Measurements from ENCODE around the gene GPX3. TPM values are rescaled to one million over a fixed set of nuclear protein-coding genes. Genes with fewer than 3 reads are reported as not detected.
A peak's percentile ranks its signal among the peaks of the same experiment; 100 is the strongest.

The GPX3 gene
- total and polyA plus RNA-seq, 8 donors: 70.5 to 828 (median 302) TPM

DNA sequence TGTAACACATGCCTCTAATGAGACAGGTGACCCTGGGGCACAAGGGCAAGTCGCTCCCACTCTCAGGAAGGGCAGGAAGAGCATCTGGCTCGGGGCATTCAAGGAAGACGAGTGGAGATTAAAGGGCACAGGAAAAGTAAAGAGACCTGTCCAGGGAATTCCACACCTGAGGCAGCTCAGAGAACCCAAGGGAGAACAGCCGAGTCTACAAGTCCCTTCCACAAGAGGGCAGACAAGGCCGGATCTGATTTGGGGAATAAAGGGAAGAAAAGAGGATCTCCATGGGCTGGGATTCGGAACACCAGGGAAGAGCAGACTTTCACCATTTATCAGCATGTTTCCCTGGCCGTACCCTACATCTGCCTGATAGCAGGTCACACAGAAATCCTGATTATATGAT, 28.1 kb downstream of the GPX3 start:
- Histone ChIP-seq H3K9me3 (no peaks in the 10 kb centered on the region), H3K27me3 (no peaks in the 10 kb centered on the region), H3K4me3 (no peak overlapping the region), H3K27ac (no peak overlapping the region), H3K4me1 (peaks cover 4 to 26% (median 7%) of the 10 kb centered on the region in 4 donors), H3K36me3 (peaks cover 59 to 100% (median 92%) of the 10 kb centered on the region in 4 donors)
- no peak for DNase-seq
- TF ChIP-seq, protein P1, sequence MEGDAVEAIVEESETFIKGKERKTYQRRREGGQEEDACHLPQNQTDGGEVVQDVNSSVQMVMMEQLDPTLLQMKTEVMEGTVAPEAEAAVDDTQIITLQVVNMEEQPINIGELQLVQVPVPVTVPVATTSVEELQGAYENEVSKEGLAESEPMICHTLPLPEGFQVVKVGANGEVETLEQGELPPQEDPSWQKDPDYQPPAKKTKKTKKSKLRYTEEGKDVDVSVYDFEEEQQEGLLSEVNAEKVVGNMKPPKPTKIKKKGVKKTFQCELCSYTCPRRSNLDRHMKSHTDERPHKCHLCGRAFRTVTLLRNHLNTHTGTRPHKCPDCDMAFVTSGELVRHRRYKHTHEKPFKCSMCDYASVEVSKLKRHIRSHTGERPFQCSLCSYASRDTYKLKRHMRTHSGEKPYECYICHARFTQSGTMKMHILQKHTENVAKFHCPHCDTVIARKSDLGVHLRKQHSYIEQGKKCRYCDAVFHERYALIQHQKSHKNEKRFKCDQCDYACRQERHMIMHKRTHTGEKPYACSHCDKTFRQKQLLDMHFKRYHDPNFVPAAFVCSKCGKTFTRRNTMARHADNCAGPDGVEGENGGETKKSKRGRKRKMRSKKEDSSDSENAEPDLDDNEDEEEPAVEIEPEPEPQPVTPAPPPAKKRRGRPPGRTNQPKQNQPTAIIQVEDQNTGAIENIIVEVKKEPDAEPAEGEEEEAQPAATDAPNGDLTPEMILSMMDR (IDR thresholded peaks at IDR 0.05): peak in 1 of 7 experiments; percentile 6
- no peak for TF ChIP-seq POLR2A (IDR thresholded peaks at IDR 0.05)
- intact Hi-C loops (cut with DNase I; ENCODE audit: low total_unique reads): no loop called here
- WGBS, 5 donors: 69 to 78% (median 73%) methylated on average over 7 of the region's 7 CpGs

GRCh38 chr5:151051066-151051930, 30.9 kb downstream of the GPX3 start:
- TF ChIP-seq, protein P1 (IDR thresholded peaks at IDR 0.05): peak in 5 of 7 experiments; percentile 75 to 96 (median 84)
- TF ChIP-seq EP300 (IDR thresholded peaks at IDR 0.05) (no peak), POLR2A (IDR thresholded peaks at IDR 0.05) (no peak), POLR2AphosphoS5 (IDR thresholded peaks at IDR 0.05) (peak in 1 of 3 donors; percentile 69)
- Histone ChIP-seq H3K4me3 (no peak overlapping the region), H3K27ac (peak overlapping the region in 3 of 5 donors; percentile 55 to 64 (median 62)), H3K27me3 (no peaks in the 10 kb centered on the region), H3K9me3 (no peaks in the 10 kb centered on the region), H3K4me1 (peaks cover 4 to 42% (median 7%) of the 10 kb centered on the region in 4 donors), H3K36me3 (peaks cover 61 to 100% (median 92%) of the 10 kb centered on the region in 4 donors)
- peak; percentile 87 to 92 for DNase-seq
- intact Hi-C loops (cut with DNase I; ENCODE audit: low total_unique reads): loop anchor here (5.0 to 10.0 kb wide), 2 partner anchors 66 to 194 kb away; no protein-coding TSS in a partner anchor
- WGBS, 5 donors: 59 to 71% (median 70%) methylated on average over 6 of the region's 6 CpGs

DNA sequence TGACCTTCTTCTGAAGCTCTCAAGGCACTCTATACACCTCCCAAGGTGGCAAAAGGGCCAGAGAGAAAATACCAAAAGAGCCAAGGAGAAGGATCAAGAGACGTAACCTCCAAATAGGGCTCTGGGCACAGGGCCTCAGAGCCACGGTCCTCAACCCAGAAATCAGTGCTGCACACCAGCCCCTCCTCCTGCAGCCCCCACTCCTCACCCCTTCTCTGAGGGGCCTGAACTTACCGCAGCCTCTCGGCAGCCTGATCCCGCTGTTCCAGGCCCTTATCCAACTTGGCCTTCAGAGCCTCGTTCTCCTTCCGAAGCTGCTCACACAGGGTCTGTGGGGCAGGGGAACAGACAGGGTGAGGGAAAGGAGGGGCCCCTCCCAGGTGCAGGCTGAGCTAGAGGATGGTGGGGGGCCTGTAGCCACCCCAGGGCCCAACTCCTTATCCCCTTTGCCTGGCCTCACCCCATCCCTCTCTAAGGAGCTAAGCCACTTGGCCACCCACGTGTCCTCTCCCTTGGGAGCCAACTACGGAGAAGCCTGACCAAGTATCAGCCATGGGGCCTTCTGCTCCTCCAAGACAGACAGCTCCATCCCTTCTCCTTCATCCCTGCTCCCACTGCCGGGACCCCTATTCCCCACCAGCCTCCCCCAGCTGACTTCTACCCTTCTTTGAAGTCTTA, 31.7 kb downstream of the GPX3 start:
- TF ChIP-seq POLR2AphosphoS5 (IDR thresholded peaks at IDR 0.05) (no peak), EP300 (IDR thresholded peaks at IDR 0.05) (no peak), POLR2A (IDR thresholded peaks at IDR 0.05) (no peak)
- TF ChIP-seq, protein P1 (IDR thresholded peaks at IDR 0.05): no peak
- Histone ChIP-seq H3K4me1 (peaks cover 4 to 48% (median 7%) of the 10 kb centered on the region in 4 donors), H3K4me3 (no peak overlapping the region), H3K9me3 (no peaks in the 10 kb centered on the region), H3K27me3 (no peaks in the 10 kb centered on the region), H3K36me3 (peaks cover 66 to 100% (median 92%) of the 10 kb centered on the region in 4 donors), H3K27ac (peak overlapping the region in 3 of 5 donors; percentile 55 to 64 (median 62))
- DNase-seq: no peak
- intact Hi-C loops (cut with DNase I; ENCODE audit: low total_unique reads): loop anchor here (5.0 to 10.0 kb wide), 2 partner anchors 65 to 193 kb away; no protein-coding TSS in a partner anchor
- 81 to 90% (median 85%) methylated on average over 10 of the region's 10 CpGs for WGBS, 5 donors

- H3K4me3 ChIP-seq: no peak overlapping the region
- H3K27me3 ChIP-seq: no peaks in the 10 kb centered on the region
- WGBS, 5 donors: 67 to 87% (median 80%) methylated on average over 3 of the region's 3 CpGs
- TF ChIP-seq EP300 (IDR thresholded peaks at IDR 0.05) (no peak), POLR2AphosphoS5 (IDR thresholded peaks at IDR 0.05) (no peak), POLR2A (IDR thresholded peaks at IDR 0.05) (no peak)
- TF ChIP-seq, protein P1 (IDR thresholded peaks at IDR 0.05): no peak
- peak overlapping the region in 1 of 5 donors; percentile 16 for H3K27ac ChIP-seq
- H3K36me3 ChIP-seq: peaks cover 68 to 100% (median 92%) of the 10 kb centered on the region in 4 donors
- peaks cover 4 to 46% (median 7%) of the 10 kb centered on the region in 4 donors for H3K4me1 ChIP-seq
- DNase-seq: no peak
- intact Hi-C loops (cut with DNase I; ENCODE audit: low total_unique reads): loop anchor here (5.0 to 10.0 kb wide), 2 partner anchors 64 to 192 kb away; no protein-coding TSS in a partner anchor
- H3K9me3 ChIP-seq: no peaks in the 10 kb centered on the region
Observed at GRCh38 chr5:151052836-151053235, 32.4 kb downstream of the GPX3 start.

Measured in stomach (tissue), 9 donors.